Activated naive CD8-positive, alpha-beta T cell treated with anti-CD3 and anti-CD28 coated beads, Interleukin-2, amount 10 ng/mL, durations not matched to agents 7 days and 5 days (primary cell): ENCODE data around the gene STOM. TPM values are rescaled to one million over a fixed set of nuclear protein-coding genes. Genes with fewer than 3 reads are reported as not detected.
"Not testable (repeated sequence)": the region's sequence is repeated elsewhere in the genome, so short reads cannot be mapped to it uniquely, and the experiment has no call there.

Source experiments
- ATAC-seq: fragments of 150-1000 bp; cut with Tn5 transposase; one replicate; pipeline ENCODE4 v1.10.0; 2021; ENCODE audit warnings: low read depth, moderate library complexity
- POLR2A ChIA-PET: fragments of 350-600 bp; sonication (Branson Sonifier 250); formaldehyde crosslinking; loops from one replicate; lab custom pipeline; 2021; ENCODE audit warnings: antibody characterized with exemption; lab: Charles Lee
- DNase-seq: peaks from one replicate; pipeline ENCODE4 v3.0.0; 2021
- H3K27ac Mint-ChIP-seq: one replicate; pipeline ENCODE4 v1.8.0; 2022; ENCODE audit warnings: mild to moderate bottlenecking, mixed read lengths
- H3K27me3 Mint-ChIP-seq: one replicate; pipeline ENCODE4 v1.8.0; 2022; ENCODE audit warnings: mild to moderate bottlenecking, moderate library complexity, mixed read lengths
- H3K36me3 Mint-ChIP-seq: one replicate; pipeline ENCODE4 v1.8.0; 2021; ENCODE audit warnings: mild to moderate bottlenecking, mixed read lengths
- H3K4me1 Mint-ChIP-seq: one replicate; pipeline ENCODE4 v1.8.0; 2021; ENCODE audit warnings: mixed read lengths
- H3K4me3 Mint-ChIP-seq: one replicate; pipeline ENCODE4 v1.8.0; 2022; ENCODE audit warnings: mild to moderate bottlenecking, moderate library complexity, mixed read lengths
- H3K9me3 Mint-ChIP-seq: one replicate; pipeline ENCODE4 v1.8.0; 2021; ENCODE audit warnings: mixed read lengths
- total RNA-seq, 2 experiments: library from RNA; stranded (reverse); gene quantifications; one replicate each; pipeline ENCODE4 v1.2.3, GENCODE V29; 2021

STOM gene
- total RNA-seq, 2 experiments from 2014 or later: 87.4 to 95.4 TPM

DNA sequence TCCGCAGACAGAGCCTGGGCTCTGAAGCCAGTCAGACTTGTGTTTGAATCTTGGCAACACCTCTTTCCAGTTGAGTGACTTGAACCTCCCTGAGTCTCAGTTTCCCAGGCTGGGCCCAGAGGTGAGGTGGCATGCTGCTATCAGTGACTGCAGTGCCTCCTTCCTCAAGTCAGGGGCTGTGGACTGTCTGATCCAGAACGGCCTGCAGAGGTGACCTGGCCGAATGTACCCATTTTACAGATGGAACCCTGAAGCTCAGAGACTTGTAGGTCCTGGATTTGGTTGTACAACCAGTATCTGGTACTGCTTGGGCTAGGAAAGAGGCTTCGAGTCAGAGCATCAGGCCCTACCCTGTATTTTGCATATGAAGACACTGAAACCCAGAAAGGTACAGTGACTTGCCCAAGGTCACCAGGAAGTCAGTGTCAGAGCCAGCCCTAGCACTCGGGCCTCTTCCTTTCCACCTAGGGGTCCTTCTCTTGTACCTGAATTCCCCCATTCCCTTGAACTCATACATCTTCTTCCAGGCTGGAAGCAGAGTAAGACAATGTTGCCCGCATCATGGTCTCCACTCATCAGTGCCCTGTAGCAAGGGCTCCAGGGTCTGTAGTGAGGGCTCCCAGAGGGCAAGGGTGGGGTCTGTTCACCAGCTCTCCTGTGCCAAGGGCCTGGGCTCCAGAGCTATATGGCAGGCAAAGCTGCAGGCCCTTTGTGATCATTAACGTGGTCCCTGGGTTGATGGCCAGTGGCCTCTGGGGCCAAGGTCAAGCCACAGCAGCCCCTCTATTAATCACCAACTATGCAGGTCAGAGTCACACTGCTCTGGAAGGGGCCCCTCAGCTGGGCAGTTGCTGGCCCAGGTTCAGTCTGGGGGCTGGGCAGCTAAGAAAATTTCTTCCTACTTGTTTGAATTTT is 73.6 kb downstream of the STOM start:
- H3K9me3 Mint-ChIP-seq: no peaks in the 10 kb centered on the region
- H3K36me3 Mint-ChIP-seq: no peaks in the 10 kb centered on the region
- H3K27me3 Mint-ChIP-seq: peaks cover 18% of the 10 kb centered on the region
- DNase-seq: peak; percentile 9
- ATAC-seq: no peak
- H3K27ac Mint-ChIP-seq: no peak overlapping the region
- H3K4me3 Mint-ChIP-seq: no peak overlapping the region
- POLR2A ChIA-PET: no interaction called here
- H3K4me1 Mint-ChIP-seq: peaks cover 15% of the 10 kb centered on the region

DNA sequence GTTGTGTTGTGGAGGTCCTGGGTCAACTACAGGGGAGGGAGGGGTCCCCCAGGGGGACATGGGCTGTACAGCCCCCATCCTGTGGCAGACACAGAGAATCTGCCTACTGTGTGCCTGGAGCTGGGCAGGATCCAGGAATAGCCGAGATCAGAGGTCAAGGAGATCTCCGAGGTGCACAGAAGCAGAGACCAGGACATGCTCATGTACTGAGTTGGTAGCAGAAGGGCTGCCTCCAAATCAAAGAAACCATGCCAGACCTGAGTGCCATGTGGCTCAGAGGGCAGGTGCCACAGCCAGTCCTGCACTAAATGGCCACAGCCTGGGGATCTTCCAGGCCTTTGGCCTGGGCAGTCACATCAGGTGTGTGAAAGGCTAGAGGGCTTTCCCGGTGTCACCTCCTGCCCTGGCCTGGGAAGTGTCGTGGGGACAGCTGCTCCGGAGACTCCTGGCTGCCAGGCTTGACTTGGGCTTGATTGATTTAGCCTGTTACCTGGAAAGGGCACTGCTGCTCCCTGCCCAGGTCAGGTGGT is 74.3 kb downstream of the STOM start:
- H3K4me1 Mint-ChIP-seq: peaks cover 15% of the 10 kb centered on the region
- no peak overlapping the region for H3K4me3 Mint-ChIP-seq
- H3K36me3 Mint-ChIP-seq: no peaks in the 10 kb centered on the region
- POLR2A ChIA-PET: no interaction called here
- DNase-seq (no peak), ATAC-seq (no peak)
- H3K9me3 Mint-ChIP-seq: no peaks in the 10 kb centered on the region
- no peak overlapping the region for H3K27ac Mint-ChIP-seq
- H3K27me3 Mint-ChIP-seq: peaks cover 17% of the 10 kb centered on the region

DNA sequence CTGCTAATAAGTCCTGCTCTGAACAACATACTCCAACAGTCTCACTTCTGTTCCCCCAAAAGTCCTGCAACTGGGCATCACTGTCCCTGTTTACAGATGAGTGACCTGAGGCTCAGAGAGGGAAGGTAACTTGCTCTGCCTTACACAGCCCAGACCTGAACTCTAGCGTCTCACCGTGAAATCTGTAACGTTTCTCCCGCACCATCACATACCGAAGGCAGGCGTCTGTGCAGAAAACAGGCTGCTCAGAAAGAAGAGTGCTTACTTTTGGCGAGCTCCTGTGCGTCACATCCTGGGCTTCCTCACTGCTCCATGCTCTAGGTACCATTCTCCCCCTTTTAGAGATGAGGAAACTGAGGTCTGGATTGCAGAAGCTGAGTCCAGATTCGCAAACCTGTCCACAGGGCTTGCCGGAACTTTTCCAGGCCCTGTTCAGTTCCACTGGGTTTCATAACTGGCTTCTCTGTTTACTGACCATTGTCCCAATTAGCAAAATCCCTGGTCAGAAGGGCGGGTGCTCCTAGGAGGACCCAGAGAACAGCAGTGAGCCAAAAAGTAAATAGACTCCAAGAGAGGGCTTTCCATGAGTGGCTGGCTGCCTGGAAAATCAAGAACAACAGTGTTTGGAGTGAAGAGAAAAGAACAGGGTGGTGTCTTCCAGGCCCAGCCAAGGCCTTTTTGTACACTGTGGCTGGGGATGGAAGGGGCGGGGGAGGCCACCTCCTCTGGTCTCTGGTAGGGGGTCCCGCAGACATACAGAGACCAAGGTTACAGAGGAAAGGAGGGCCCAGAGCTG is 75.0 kb downstream of the STOM start:
- no peaks in the 10 kb centered on the region for H3K9me3 Mint-ChIP-seq
- ATAC-seq: no peak
- peaks cover 11% of the 10 kb centered on the region for H3K4me1 Mint-ChIP-seq
- H3K4me3 Mint-ChIP-seq: no peak overlapping the region
- POLR2A ChIA-PET: no interaction called here
- no peaks in the 10 kb centered on the region for H3K36me3 Mint-ChIP-seq
- H3K27ac Mint-ChIP-seq: peak overlapping the region; percentile 5
- peaks cover 11% of the 10 kb centered on the region for H3K27me3 Mint-ChIP-seq
- DNase-seq: no peak

DNA sequence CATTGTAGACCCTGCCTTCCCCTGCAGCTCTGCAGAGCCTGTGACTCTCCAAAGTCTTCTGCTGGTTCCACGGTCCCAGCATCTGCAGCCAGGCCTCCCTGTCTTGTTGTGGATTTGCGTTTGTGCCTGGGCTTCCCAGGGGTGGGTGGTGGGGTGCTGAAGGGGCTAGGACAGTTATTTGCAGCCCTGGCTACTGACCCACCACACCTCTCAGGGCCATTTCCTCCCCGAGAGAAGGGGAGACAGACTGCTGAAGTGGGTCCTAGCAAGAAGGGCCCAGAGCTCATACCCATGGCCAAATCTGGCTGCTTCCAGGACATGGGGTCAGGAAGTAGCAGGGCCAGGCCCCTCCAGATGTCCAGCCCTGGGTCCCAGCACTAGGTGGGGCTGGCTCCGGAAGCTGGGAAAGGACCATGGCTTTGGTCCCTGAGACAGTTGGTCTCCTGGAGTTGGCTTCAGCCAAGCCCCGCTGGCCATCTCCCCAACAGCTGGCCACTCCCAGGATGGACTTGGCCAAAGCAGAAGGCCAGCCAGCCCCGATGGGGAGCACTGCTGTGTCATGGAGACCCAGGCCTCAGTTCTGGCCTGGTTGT is 75.8 kb downstream of the STOM start:
- no peak overlapping the region for H3K4me3 Mint-ChIP-seq
- POLR2A ChIA-PET: no interaction called here

DNA sequence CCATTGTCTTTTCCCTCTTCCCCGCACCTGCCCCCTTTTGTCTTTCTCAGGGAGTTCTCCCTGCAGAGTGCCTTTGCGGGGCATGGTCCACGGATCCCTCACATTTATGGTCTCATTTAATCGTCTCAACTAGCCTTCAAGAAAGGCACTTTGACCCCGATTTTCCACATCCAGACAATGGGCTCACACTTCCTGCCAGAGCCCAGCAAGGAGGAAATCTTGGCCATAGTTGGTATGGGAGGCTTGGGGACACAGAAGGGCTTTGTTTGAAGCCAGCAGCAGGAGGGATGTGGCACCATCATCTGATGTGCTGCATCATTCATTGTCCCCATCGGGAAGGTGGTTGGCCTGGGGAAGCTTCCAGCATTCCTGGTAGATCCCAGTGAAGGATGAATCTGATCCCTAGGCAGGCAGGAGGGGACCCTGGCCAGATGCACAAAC is 77.2 kb downstream of the STOM start:
- no peak overlapping the region for H3K4me3 Mint-ChIP-seq
- H3K4me1 Mint-ChIP-seq: peaks cover 2% of the 10 kb centered on the region
- H3K27ac Mint-ChIP-seq: no peak overlapping the region
- H3K36me3 Mint-ChIP-seq: no peaks in the 10 kb centered on the region
- DNase-seq (no peak), ATAC-seq (no peak)
- no peaks in the 10 kb centered on the region for H3K27me3 Mint-ChIP-seq
- POLR2A ChIA-PET: no interaction called here
- no peaks in the 10 kb centered on the region for H3K9me3 Mint-ChIP-seq

More for the DNA sequence above, 75.8 kb downstream of the STOM start:
- no peak for ATAC-seq
- Mint-ChIP-seq H3K9me3 (no peaks in the 10 kb centered on the region), H3K27me3 (peaks cover 9% of the 10 kb centered on the region), H3K36me3 (no peaks in the 10 kb centered on the region), H3K27ac (no peak overlapping the region), H3K4me1 (peaks cover 8% of the 10 kb centered on the region)
- DNase-seq: no peak

DNA sequence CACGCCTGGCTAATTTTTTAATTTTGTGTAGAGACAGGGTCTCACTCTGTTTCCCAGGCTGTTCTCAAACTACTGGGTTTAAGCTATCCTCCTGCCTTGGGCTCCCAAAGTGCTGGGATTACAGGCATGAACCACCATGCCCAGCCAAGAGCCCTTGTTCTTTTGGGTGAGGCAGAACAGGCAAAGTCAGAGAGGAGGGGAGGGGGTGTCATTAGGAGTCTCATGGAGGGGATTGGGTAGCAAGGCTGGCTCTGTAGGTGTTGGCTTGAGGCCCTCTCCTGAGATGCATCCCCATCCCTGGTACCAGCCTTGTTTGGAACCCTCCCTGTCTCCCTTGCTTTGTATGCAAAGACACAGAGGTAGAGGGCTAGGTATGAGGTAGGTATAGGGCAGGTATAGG is 78.0 kb downstream of the STOM start:
- peaks cover 2% of the 10 kb centered on the region for H3K4me1 Mint-ChIP-seq
- H3K36me3 Mint-ChIP-seq: no peaks in the 10 kb centered on the region
- no peak for ATAC-seq
- no peaks in the 10 kb centered on the region for H3K27me3 Mint-ChIP-seq
- H3K4me3 Mint-ChIP-seq: no peak overlapping the region
- H3K9me3 Mint-ChIP-seq: no peaks in the 10 kb centered on the region
- no peak overlapping the region for H3K27ac Mint-ChIP-seq
- no peak for DNase-seq
- POLR2A ChIA-PET: no interaction called here

DNA sequence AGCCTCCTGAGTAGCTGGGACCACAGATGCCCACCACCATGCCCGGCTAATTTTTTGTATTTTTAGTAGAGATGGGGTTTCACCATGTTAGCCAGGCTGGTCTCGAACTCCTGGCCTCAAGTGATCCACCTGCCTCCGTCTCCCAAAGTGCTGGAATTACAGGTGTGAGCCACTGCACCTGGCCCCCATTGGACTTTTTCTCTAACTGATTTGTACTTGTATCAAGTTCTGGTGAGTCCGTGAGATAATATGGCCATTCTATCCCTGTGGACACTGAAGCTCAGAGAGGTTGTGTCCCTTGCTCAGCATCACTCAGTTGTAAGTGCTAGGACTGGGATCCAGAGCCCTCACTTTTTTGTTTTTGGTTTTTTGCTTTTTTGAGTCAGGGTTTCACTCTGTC is 78.5 kb downstream of the STOM start:
- H3K36me3 Mint-ChIP-seq, H3K9me3 Mint-ChIP-seq, POLR2A ChIA-PET, ATAC-seq, H3K4me1 Mint-ChIP-seq, H3K4me3 Mint-ChIP-seq, H3K27me3 Mint-ChIP-seq, DNase-seq, H3K27ac Mint-ChIP-seq: not testable (repeated sequence)

DNA sequence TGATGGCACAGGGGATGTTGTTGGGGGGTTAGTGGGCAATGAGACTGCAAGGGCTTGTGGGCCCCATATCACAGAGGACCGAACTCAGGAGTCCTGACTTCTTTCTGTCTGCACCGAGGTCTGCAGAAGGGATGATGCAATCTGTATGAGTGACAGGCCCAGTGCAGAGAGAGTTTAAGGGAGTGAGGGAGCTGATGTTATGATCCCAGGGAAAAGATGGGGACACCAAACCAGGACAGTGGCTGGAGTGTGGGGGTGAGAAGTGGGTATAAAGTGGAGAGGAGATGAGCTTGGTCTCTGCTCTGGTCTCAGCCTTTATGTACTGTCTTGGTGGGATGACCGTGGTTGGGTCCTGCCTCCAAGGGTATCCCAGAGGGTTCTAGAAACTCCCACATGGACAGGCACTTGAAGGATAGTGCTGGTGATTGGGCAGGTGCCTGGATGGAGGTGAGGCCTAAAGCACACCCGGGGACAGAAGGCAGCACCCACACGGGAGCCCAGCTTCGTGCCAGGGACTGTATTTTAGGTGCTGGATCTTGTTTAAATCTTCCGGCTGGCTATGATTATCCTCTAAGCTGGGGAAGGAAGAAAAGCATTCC is 80.2 kb downstream of the STOM start:
- Mint-ChIP-seq H3K4me3 (no peak overlapping the region), H3K36me3 (peaks cover 2% of the 10 kb centered on the region), H3K27ac (no peak overlapping the region), H3K9me3 (no peaks in the 10 kb centered on the region), H3K27me3 (no peaks in the 10 kb centered on the region), H3K4me1 (peaks cover 6% of the 10 kb centered on the region)
- POLR2A ChIA-PET: no interaction called here
- DNase-seq (peak; percentile 19), ATAC-seq (no peak)

DNA sequence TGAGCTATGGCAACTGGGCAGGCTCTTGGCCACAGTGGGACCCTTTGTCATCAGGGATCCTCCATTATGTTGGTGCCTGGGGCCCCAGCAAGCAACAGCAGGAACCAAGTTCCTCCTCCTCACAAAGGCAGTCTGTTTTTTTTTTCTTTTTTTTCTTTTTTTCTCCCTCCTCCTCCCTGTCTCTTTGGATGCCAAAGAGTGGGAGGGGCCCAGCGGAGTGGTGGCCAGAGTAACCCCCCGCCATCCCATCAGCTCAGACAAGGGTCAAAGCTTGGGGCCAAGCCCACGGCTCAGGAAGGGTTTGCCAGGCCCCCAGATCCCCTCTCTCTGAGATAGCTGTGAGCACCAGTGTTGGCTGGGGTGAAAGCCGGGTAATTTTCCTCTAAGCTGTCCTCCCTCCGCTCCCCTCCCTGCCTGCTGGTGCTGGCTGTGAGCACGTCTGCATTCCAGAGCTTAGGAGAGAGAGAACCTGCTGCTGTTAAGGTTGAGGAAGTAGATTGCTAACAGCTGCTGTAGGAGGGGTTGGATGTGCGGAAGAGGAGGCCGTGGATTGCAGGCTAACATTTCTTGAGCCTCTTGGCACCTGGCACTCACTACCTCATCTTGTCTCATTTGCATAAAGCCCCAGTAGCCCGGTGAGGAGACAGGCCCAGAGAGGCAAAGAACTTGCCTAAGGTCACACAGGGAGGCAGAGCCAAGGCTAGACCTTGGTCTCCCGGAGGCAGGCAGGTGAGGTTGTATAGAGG is 80.9 kb downstream of the STOM start:
- no peaks in the 10 kb centered on the region for H3K9me3 Mint-ChIP-seq
- peaks cover 2% of the 10 kb centered on the region for H3K36me3 Mint-ChIP-seq
- peaks cover 6% of the 10 kb centered on the region for H3K4me1 Mint-ChIP-seq
- H3K4me3 Mint-ChIP-seq: no peak overlapping the region
- H3K27ac Mint-ChIP-seq: no peak overlapping the region
- DNase-seq (peak; percentile 20), ATAC-seq (no peak)
- POLR2A ChIA-PET: no interaction called here
- H3K27me3 Mint-ChIP-seq: no peaks in the 10 kb centered on the region

Other genes starting within 250 kb of the STOM start
- 10 to 100 TPM; 68.3 to 70.5 TPM for gene RAB14, start 168.4 kb downstream of the STOM start, total RNA-seq
- gene GSN, start 102.1 kb downstream of the STOM start, total RNA-seq: 1 to 10 TPM; 8.0 to 9.6 TPM
- not detected for gene GGTA1, start 129.6 kb upstream of the STOM start, total RNA-seq